Fibroblast of skin of left biceps (primary cell): ENCODE data around the gene CALN1.

Source experiments
- DNase-seq, 2 experiments: peaks; one replicate each; pipeline ENCODE4 v3.0.0-alpha.2; 2013; ENCODE audit warnings: low read depth in 2 of 2

CALN1 gene

DNA sequence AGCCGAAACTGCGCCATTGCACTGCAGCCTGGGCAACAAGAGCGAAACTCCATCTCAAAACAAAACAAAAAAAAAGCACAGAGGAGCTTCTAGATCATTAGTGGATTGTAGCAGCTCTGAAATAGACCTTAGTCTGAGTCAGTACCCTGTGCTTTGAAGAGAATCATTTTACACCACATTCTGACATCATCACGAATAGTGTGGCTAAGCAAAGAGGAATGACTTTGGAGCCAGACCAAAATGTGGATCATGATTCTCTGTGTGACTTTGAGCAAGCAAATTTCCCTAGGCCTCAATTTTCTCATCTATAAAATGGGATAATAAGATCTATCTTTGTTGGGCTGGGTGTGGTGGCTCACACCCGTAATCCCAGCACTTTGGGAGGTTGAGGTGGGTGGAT is 618.9 kb downstream of the CALN1 start:
- peak; percentile 74 to 77 for DNase-seq

GRCh38 chr7:71787513-71787912 is 624.6 kb downstream of the CALN1 start:
- no peak for DNase-seq

DNA sequence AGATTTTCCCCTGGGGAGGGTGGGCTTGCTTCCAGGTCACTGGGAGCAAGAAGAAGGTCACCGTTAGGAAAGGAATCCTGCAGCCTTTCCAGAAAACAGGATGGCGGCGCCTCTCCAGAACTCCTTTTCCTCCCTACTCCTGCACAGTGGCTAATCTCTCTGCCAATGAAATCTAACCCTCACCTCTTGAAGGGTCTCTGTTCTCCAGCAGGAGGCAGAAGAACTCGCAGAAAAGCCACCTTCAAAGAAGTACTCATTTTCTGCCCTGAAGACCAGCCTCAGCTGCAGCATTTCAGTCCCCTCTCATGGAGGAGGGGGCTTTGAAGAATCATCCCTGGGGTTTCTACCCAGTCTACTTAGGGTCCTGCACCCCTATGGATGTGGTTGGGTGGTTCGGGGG is 626.9 kb downstream of the CALN1 start:
- no peak for DNase-seq

DNA sequence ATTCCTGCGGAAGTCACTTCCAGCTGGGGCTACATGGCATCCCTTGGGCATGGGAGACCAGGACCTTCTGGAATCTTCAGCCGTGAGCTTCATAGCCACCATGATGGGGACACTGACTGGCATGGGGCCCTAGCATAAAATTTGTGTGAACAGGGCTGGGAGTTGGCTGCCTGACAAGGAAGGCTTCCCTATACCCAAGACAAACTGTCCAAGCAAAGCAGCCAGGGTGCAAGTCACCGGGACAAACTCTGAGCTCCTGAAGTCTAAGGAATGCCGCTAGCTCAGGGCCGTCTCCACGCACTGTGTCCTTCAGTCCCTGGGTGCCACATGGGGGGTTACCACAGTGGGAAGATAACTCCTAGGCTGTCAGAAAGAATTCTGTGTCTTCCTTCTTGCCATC is 627.4 kb downstream of the CALN1 start:
- no peak for DNase-seq

GRCh38 chr7:71784180-71784579 is 628.0 kb downstream of the CALN1 start:
- DNase-seq, result no peak

GRCh38 chr7:71783779-71784178 is 628.4 kb downstream of the CALN1 start:
- no peak for DNase-seq

DNA sequence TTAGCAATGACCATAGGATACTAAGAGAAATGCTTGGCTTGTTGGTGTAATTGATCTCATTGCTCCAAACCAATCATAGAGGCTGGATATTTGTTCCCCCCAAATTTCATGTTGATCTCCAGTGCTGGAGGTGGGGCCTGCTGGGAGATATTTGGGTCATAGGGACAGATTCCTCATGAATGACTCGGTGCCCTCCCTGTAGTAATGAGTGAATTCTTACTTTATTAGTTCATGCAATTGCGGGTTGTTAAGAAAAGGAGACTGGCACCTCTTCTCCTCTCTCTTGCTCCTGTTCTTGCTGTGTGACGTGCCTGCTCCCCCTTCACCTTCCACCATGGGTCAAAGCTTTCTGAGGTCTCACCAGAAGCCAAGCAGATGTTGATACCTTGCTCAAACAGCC is 630.1 kb downstream of the CALN1 start:
- DNase-seq, result no peak

- DNase-seq, result no peak
Observed at GRCh38 chr7:71780282-71780681, 631.9 kb downstream of the CALN1 start.

DNA sequence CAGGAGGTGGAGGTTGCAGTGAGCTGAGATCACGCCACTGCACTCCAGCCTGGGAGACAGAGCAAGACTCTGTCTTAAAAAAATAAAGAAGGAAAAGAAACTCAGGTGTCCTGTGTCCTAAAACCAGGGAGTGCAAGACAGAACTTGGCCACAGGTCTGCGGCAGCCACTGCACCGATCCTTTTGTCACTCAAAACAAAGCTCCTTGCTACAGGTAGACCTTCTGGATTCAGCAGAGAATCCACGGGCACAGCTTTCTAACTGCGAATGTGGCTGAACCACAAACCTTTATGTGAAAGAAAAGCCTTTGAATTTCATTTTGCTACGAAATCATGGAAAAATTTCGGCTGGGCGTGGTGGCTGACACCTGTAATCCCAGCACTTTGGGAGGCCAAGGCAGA is 634.9 kb downstream of the CALN1 start:
- DNase-seq, result no peak

DNA sequence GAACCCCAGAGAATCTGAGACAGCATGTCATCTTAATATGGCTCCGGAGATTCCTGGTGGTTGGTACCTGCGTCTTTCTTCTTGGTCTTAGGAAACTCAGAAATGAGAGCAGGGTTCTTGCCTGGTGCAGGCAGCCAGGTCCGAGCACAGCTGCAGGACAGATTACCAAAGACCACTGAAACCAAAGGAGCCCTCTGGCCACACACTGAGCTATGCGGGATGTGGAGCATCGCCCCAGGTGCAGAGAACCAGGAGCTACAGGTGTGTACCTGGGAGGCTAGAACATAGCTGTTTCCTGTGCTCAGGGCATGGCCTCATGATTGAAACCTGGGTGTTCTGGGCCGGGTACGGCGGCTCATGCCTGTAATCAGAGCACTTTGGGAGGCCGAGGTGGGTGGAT is 635.4 kb downstream of the CALN1 start:
- no peak for DNase-seq

GRCh38 chr7:71775648-71776047 is 636.5 kb downstream of the CALN1 start:
- DNase-seq, result peak; percentile 47 to 56

- no peak for DNase-seq
Observed at GRCh38 chr7:71772779-71773178, 639.4 kb downstream of the CALN1 start.

- no peak for DNase-seq
Observed at GRCh38 chr7:71770269-71770907, 641.8 kb downstream of the CALN1 start.

DNA sequence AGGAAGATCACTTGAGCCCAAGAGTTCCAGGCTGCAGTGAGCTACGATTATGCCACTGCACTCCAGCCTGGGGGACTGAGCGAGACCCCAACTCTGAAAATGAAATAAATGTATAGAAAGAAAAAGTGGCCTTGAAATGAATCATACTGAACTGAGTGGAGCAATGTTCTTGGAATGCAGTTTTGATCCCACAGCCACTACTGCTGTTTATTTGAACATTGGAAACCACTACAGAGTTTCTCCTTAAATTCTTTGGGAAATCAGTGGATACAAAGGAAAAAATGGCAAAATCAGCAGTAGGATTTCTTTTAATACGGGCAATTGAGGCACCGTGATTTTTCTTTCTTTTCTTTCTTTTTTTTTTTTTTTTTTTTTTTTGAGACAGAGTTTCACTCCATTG is 642.8 kb downstream of the CALN1 start:
- DNase-seq, result no peak

DNA sequence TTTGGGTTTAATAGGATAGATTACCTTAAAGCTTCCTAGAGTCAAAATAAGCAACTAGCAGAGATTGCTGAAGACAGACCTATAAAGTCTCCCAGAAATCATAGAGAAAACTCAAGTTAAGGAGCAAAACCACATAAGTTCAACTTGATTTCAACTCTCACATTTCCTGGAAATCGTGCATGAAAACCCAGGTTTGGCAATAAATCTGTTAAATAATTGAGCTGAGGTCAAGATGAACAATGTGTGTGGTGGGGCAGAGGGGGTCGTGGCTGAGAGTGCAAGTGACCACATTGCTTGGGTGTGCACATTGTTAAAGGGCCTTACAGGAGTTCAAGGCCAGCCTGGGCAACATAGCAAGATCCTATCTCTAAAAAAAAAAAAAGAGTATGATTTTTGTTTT is 643.7 kb downstream of the CALN1 start:
- DNase-seq, result peak; percentile 42 to 62

DNA sequence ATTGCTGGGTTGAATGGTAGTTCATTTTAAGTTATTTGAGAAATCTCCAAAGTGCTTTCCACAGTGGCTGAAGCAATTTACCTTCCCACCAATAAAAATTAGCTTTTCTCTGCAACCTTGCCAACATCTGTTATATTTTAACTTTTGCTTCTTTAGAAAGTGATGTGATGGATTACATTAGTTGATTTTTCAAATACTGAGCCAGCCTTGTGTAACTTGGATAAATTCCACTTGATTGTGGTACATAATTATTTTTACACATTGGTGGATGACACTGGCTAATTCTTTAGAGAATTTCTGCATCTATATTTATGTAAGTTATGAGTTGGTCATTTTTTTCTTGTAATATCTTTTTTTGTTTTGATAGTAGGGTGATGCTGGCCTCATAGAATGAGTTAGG is 646.1 kb downstream of the CALN1 start:
- peak; percentile 45 to 69 for DNase-seq

DNA sequence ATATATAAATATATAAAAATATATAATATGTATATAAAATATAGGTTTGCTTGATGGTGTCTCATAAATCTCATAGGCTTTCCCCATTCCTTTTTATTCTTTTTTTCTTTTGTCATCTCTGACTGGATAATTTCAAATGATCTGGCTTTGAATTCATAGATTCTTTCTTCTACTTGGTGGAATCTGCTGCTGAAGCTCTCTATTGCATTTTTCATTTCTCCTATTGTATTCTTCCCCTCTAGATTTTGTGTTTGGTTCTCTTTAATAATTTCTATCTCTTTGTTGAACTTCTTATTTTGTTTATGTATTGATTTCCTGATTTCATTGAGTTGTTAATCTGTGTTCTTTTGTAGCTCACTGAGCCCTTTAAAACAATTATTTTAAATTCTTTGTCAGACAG is 650.8 kb downstream of the CALN1 start:
- no peak for DNase-seq

DNA sequence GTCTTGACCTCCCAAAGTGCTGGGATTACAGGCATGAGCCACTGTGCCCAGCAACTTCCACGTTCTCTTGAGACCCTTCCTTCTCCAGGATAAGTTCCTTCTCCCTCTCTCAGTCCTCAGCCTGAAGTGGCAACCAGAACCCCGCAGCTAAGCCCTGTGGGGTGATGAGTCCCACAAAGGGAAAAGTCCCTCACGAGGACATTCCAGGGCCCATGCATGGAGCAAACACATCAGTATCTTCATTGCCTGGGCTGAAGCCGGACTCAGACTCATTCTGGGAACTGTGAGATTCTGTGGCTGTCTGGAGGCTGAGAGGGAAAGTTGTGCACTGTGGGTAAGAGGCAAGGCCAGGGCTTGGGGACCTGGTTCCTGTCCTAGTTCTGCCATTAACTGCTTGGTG is 657.3 kb downstream of the CALN1 start:
- DNase-seq, result no peak

DNA sequence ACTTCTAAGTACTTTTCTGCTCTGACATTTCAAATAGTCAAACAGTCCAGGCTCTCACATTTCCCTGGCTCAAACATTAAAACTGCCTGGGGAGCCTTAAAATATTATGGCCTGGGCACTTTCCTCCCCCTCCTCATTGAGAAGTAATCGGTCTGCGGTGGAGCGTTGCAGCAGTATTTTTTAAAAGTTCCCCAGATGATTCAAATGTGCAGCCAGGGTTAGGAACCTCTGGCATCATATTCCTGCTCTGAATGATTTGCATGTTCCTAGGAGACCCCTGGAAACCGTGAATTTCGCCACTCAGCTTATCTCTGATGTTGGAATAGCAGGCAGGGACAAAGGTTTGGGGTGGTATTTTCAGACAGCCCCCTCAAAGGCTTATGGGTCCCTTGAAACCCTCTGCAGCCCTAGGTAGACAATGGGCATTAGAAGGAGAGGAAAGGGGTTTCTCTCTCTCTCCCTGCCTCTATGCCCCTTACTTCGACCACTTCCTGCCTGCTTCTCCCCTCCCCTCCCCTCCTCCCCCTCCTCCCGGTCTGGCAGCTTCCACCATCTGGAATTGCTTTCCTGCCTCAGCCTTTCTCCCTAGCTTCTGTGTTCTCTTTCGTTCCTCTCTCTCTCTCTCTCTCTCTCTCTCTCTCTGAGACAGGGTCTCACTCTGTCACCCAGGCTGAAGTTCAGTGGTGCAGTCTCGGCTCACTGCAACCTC is 658.0 kb downstream of the CALN1 start:
- no peak for DNase-seq

DNA sequence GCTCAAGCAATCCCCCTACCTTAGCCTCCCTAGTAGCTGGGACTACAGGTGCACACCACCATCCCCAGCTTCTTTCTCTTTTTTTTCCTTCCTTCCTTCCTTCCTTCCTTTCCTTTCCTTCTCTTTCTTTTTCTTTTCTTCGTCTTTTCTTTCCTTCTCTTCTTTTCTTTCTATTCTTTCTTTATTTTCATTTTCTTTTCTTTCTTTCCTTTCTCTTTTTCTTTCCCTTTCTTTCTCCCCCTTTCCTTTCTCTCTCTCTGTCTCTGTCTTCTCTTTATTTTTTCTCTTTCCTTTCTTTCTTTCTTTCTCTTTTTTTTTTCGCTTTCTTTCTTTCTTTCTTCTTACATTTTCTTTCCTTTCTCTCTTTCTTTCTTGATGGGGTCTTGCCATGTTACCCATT is 658.9 kb downstream of the CALN1 start:
- no peak for DNase-seq

DNA sequence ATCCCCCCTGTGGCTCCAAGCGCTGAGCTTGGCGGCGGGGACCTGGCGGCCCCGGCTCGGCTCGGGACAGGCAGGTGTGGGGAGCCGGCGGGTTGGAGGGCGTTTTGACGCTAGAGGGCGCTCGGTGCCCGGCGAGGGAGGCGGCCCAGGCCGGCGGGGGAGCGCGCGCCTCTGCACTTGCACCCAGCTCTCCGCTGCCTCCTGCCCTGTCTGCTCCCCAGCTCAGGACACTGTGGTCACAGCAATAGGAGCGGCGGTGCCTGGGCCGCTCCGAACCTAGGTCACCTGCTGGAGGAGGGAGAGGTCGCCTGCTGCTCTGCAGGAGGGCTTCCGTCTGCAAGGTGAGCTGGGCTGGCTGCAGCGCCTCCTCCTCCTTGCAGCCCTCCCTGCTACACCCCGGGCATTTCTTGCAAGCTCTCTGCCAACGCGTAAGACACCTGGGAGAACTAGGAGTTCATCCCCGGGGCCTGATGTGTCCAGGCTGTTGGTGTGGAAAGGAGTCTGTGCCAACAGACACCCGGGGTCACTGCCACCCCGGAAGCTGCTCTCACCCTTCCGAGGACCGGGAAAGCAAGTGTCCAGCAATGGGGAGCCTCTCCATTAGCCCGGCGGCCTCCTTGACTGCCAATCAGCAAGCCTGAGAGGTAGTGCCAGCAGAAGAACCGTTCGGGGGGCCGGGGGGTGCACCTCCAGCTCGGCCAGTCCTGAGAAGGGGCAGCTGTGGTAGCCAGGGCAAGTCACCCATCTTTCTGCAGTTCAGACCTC is 659.8 kb downstream of the CALN1 start:
- DNase-seq, result no peak

DNA sequence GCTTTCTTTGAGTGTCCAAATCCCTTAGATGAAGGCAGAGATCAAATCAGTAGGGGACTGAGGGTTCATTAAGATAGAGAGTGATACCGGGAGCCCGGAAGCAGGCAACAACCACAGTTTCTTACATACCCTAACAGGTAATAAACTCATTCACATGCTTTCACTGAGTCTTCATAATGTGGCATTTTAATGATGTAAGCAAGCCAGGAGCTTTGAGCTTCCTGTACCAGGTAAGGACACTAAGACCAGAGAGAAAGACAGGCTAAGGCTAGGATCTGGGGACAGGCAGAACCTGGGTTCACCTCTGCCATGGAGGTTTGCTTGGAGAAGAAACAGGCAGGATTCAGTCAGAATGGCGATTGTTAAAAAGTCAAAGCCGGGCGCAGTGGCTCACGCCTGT is 661.8 kb downstream of the CALN1 start:
- no peak for DNase-seq

DNA sequence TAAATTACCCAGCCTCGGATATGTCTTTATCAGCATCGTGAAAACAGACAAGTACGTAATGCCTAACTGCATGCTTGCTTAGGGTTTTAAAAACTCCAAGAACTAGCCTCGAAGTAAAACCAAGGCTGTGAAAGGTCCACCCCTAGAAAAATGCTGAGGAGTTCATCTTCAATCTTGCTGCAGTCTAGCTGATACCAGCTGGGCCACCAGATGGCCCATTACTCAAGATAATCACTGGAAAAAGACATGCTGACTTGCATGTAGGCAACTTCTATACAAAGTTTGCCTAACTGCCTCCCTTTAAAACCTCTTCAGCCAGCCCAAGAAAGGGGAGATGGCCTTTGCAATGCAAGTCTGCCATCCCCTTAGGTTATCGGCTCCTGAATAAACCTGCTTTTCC is 666.1 kb downstream of the CALN1 start:
- no peak for DNase-seq
